H1 (cell line): ENCODE results near the gene RHEB. TPM values are rescaled to one million over a fixed set of nuclear protein-coding genes. Genes with fewer than 3 reads are reported as not detected.

Experiments
- CTCF ChIA-PET: fragments of 300-600 bp; sonication (Branson Sonifier 250); formaldehyde crosslinking; loops from one replicate; lab custom pipeline; 2021; ENCODE audit not compliant: partially characterized antibody; lab: Charles Lee
- POLR2A ChIA-PET: fragments of 300-600 bp; sonication (Branson Sonifier 250); formaldehyde crosslinking; loops from one replicate; lab custom pipeline; 2021; ENCODE audit warnings: inconsistent platforms; ENCODE audit not compliant: partially characterized antibody; lab: Charles Lee
- DNase-seq, 2 experiments: peaks; one replicate each; pipeline versions ENCODE4 v3.0.0 to v3.0.0-alpha.2; 2010 to 2022; ENCODE audit warnings: low spot score in 2 of 2, low read depth in 1 of 2, mixed read lengths in 1 of 2
- FAIRE-seq: peaks from 2 replicates; lab custom pipeline; 2011; peaks lifted over from hg19 to GRCh38; lab: Jason Lieb, UNC
- H2AFZ ChIP-seq: 2 replicates; pipeline ENCODE4 v1.8.1; 2012; ENCODE audit warnings: low read length, inconsistent platforms
- H2AK5ac ChIP-seq: 2 replicates; pipeline ENCODE4 v1.6.1; 2013; ENCODE audit warnings: low read depth, low read length
- H2BK120ac ChIP-seq: replicated peaks from 2 replicates; pipeline ENCODE3; 2013; ENCODE audit warnings: low read depth, low read length, inconsistent platforms
- H2BK12ac ChIP-seq: 2 replicates; pipeline ENCODE4 v1.6.1; 2013; ENCODE audit warnings: low read depth, low read length
- H2BK15ac ChIP-seq: 2 replicates; pipeline ENCODE4 v1.6.1; 2013; ENCODE audit warnings: low read length
- H2BK20ac ChIP-seq: 2 replicates; pipeline ENCODE4 v1.6.1; 2013; ENCODE audit warnings: low read length
- H2BK5ac ChIP-seq: 2 replicates; pipeline ENCODE4 v1.6.1; 2013; ENCODE audit warnings: low read depth, low read length
- H3K14ac ChIP-seq: 2 replicates; pipeline ENCODE4 v1.6.1; 2013; ENCODE audit warnings: inconsistent platforms; ENCODE audit not compliant: insufficient read length
- H3K18ac ChIP-seq: 2 replicates; pipeline ENCODE4 v1.6.1; 2013; ENCODE audit warnings: low read length; ENCODE audit errors: extremely low read depth
- H3K23ac ChIP-seq: 2 replicates; pipeline ENCODE4 v1.6.1; 2013; ENCODE audit warnings: inconsistent platforms; ENCODE audit not compliant: insufficient read length
- H3K23me2 ChIP-seq: 2 replicates; pipeline ENCODE4 v1.6.1; 2013; ENCODE audit warnings: low read depth, low read length
- H3K27ac ChIP-seq: 2 replicates; pipeline ENCODE4 v1.6.1; 2011; ENCODE audit warnings: low read depth, low read length, inconsistent platforms
- H3K27me3 ChIP-seq, 4 experiments: replicated peaks in 1 of 4; 1 replicate in 1 of 4; 2 replicates in 3 of 4; pipeline versions ENCODE4 v1.6.1 to v1.8.1; 2011 to 2013; ENCODE audit warnings: low read length in 3 of 4, mild to moderate bottlenecking in 3 of 4, inconsistent platforms in 2 of 4, mixed read lengths in 2 of 4, moderate library complexity in 1 of 4; ENCODE audit not compliant: control insufficient read depth in 3 of 4, insufficient read depth in 3 of 4; ENCODE audit errors: extremely low read depth in 1 of 4
- H3K36me3 ChIP-seq, 4 experiments: 2 replicates each; pipeline versions ENCODE4 v1.6.1 to v1.8.1; 2011 to 2013; ENCODE audit warnings: mild to moderate bottlenecking in 4 of 4, low read length in 3 of 4, moderate library complexity in 2 of 4, control low read depth in 1 of 4, inconsistent platforms in 1 of 4; ENCODE audit not compliant: insufficient read depth in 4 of 4, control insufficient read depth in 2 of 4
- H3K4ac ChIP-seq: replicated peaks from 2 replicates; pipeline ENCODE3; 2013; ENCODE audit warnings: low read length, low read depth, mixed read lengths, inconsistent platforms; ENCODE audit not compliant: insufficient read length
- H3K4me1 ChIP-seq, 4 experiments: replicated peaks in 1 of 4; 1 replicate in 1 of 4; 2 replicates in 3 of 4; pipeline versions ENCODE4 v1.6.1 to v1.8.1; 2011 to 2013; ENCODE audit warnings: low read length in 3 of 4, inconsistent platforms in 2 of 4, mixed read lengths in 1 of 4; ENCODE audit not compliant: insufficient read depth in 4 of 4, control insufficient read depth in 3 of 4
- H3K4me2 ChIP-seq, 2 experiments: 2 replicates each; pipeline versions ENCODE4 v1.6.1 to v1.8.1; 2011 to 2013; ENCODE audit warnings: low read depth in 2 of 2, low read length in 2 of 2, control low read depth in 1 of 2, inconsistent platforms in 1 of 2, mild to moderate bottlenecking in 1 of 2; ENCODE audit not compliant: insufficient read depth in 1 of 2
- H3K4me3 ChIP-seq, 4 experiments: fragments of 200-600, 300-600 bp in 1 of 4; sonication (generic), shearing (Covaris generic), sonication (Bioruptor Twin) in 1 of 4; 2 replicates each; pipeline versions ENCODE4 v1.5.1 to v1.8.1; 2011 to 2016; ENCODE audit warnings: low read length in 4 of 4, low read depth in 3 of 4, control low read depth in 2 of 4, inconsistent platforms in 2 of 4, mild to moderate bottlenecking in 2 of 4, mixed read lengths in 1 of 4, moderate library complexity in 1 of 4; ENCODE audit not compliant: insufficient read depth in 2 of 4; ENCODE audit errors: extremely low read depth in 1 of 4
- H3K56ac ChIP-seq: replicated peaks from 2 replicates; pipeline ENCODE3; 2013; ENCODE audit warnings: low read depth, mild to moderate bottlenecking, mixed read lengths, low read length, inconsistent platforms; ENCODE audit not compliant: insufficient read length
- H3K79me1 ChIP-seq: 2 replicates; pipeline ENCODE4 v1.6.1; 2013; ENCODE audit warnings: low read depth, low read length, control low read depth
- H3K79me2 ChIP-seq, 2 experiments: 2 replicates each; pipeline versions ENCODE4 v1.6.1 to v1.8.1; 2012 to 2013; ENCODE audit warnings: low read length in 2 of 2, mild to moderate bottlenecking in 2 of 2, inconsistent platforms in 1 of 2; ENCODE audit not compliant: insufficient read depth in 2 of 2, control insufficient read depth in 1 of 2
- H3K9ac ChIP-seq, 4 experiments: replicated peaks in 1 of 4; 1 replicate in 1 of 4; 2 replicates in 3 of 4; pipeline versions ENCODE4 v1.6.1 to v1.8.1; 2011 to 2013; ENCODE audit warnings: low read depth in 3 of 4, low read length in 3 of 4, control low read depth in 2 of 4, mild to moderate bottlenecking in 2 of 4, moderate library complexity in 2 of 4, inconsistent platforms in 1 of 4; ENCODE audit errors: extremely low read depth in 1 of 4
- H3K9me3 ChIP-seq, 2 experiments: 2 replicates each; pipeline versions ENCODE4 v1.6.1 to v1.8.1; 2012 to 2013; ENCODE audit warnings: mild to moderate bottlenecking in 2 of 2, moderate library complexity in 2 of 2, control low read depth in 1 of 2, inconsistent platforms in 1 of 2, low read depth in 1 of 2, low read length in 1 of 2, mixed read lengths in 1 of 2; ENCODE audit not compliant: insufficient read depth in 2 of 2
- H4K20me1 ChIP-seq, 2 experiments: replicated peaks in 1 of 2; 2 replicates each; pipeline versions ENCODE3 to v1.8.1; 2011 to 2013; ENCODE audit warnings: inconsistent platforms in 2 of 2, low read length in 2 of 2, mild to moderate bottlenecking in 1 of 2; ENCODE audit not compliant: insufficient read depth in 2 of 2, control insufficient read depth in 1 of 2
- H4K5ac ChIP-seq: 2 replicates; pipeline ENCODE4 v1.6.1; 2013; ENCODE audit warnings: low read length, low read depth, mixed read lengths, inconsistent platforms; ENCODE audit not compliant: insufficient read length
- H4K8ac ChIP-seq: 2 replicates; pipeline ENCODE4 v1.8.0; 2013; ENCODE audit warnings: mild to moderate bottlenecking, moderate library complexity, low read length, inconsistent platforms; ENCODE audit not compliant: insufficient read depth; ENCODE audit errors: extremely low read depth
- H4K91ac ChIP-seq: replicated peaks from 2 replicates; pipeline ENCODE3; 2013; ENCODE audit warnings: low read length, mixed read lengths, inconsistent platforms; ENCODE audit not compliant: insufficient read length
- CREB1 ChIP-seq: IDR thresholded peaks from 2 replicates; pipeline ENCODE4 v1.6.1; 2012; ENCODE audit warnings: inconsistent platforms
- EGR1 ChIP-seq: IDR thresholded peaks from 2 replicates; pipeline ENCODE4 v1.6.1; 2011; ENCODE audit warnings: low read depth, low read length, borderline replicate concordance
- POU5F1 ChIP-seq: IDR thresholded peaks from 2 replicates; pipeline ENCODE4 v1.6.1; 2011; ENCODE audit warnings: low read depth, mild to moderate bottlenecking, low read length, moderate library complexity
- SAP30 ChIP-seq: fragments of 300-600 bp; sonication (generic); IDR thresholded peaks from 2 replicates; pipeline ENCODE4 v1.7.1; 2012; ENCODE audit warnings: low read length, moderate library complexity, mild to moderate bottlenecking, inconsistent platforms; ENCODE audit not compliant: insufficient read depth, insufficient replicate concordance
- SP1 ChIP-seq: IDR thresholded peaks from 2 replicates; pipeline ENCODE4 v1.6.1; 2011; ENCODE audit warnings: low read depth, low read length
- SUZ12 ChIP-seq: fragments of 200-600 bp; sonication (generic); IDR thresholded peaks from 2 replicates; pipeline ENCODE4 v1.6.1; 2012; ENCODE audit warnings: mild to moderate bottlenecking, inconsistent platforms, low read length, moderate library complexity, mixed read lengths
- TBP ChIP-seq: IDR thresholded peaks from 2 replicates; pipeline ENCODE4 v1.6.1; 2011; ENCODE audit warnings: low read depth, low read length, improper control_type of control experiment
- WGBS, 2 experiments: shearing (Covaris generic) in 1 of 2; methylation state at CpG; one replicate each; pipeline versions ENCODE4 v1.1.6 to v1.1.7; 2013 to 2015; ENCODE audit warnings: low lambda C conversion rate in 2 of 2, mixed read lengths in 2 of 2, inconsistent platforms in 1 of 2, low coverage in 1 of 2, missing lambda C conversion rate in 1 of 2; ENCODE audit not compliant: insufficient replicate concordance in 2 of 2, insufficient coverage in 1 of 2, insufficient read length in 1 of 2; ENCODE audit errors: extremely low coverage in 1 of 2, missing lambda C conversion rate in 1 of 2; 5-methylcytosine and 5-hydroxymethylcytosine counted together
- polyA plus RNA-seq, 7 experiments: library from polyadenylated mRNA; depleted of rRNA in 3 of 7; stranded (reverse) in 5 of 7; unstranded in 2 of 7; fragments of >200 nt in 5 of 7; fragments of 200-250 nt in 2 of 7; gene quantifications; 1 replicate in 5 of 7; 2 replicates in 1 of 7; 4 replicates in 1 of 7; pipeline versions ENCODE4 v1.2.1 to v1.2.3, GENCODE V29; 2011 to 2013; ENCODE audit warnings: missing spikeins in 2 of 7, mixed read lengths in 2 of 7
- total RNA-seq: library from RNA; stranded (reverse); fragmentation: NEBNext Ultra II Directional; extraction: Animal tissue kit (Norgen Biotek cat#: 25700); gene quantifications from 2 replicates; pipeline ENCODE4 v1.2.1, GENCODE V29; 2021
- TF ChIP-seq, protein P1 (sequence below): IDR thresholded peaks from 2 replicates; pipeline ENCODE4 v1.6.1; 2012; ENCODE audit warnings: inconsistent platforms

Gene RHEB
- total and polyA plus RNA-seq, 2 of the 8 experiments (the other 6 are each of a cell fraction or from before 2014, with no cell fraction given), result 60.8 to 132 TPM

- Histone ChIP-seq H3K9me3 (no peaks in the 10 kb centered on the region), H2BK12ac (no peak overlapping the region), H2BK120ac (no peak overlapping the region), H3K18ac (no peak overlapping the region), H3K4me1 (peaks cover 0 to 17% (median 6%) of the 10 kb centered on the region in 4 experiments; a peak in 6 of 7 replicates), H3K27me3 (peaks cover 0 to 7% (median 6%) of the 10 kb centered on the region in 4 experiments; a peak in 4 of 7 replicates), H4K8ac (no peak overlapping the region), H3K79me1 (no peaks in the 10 kb centered on the region; the same call in 1 of the 2 replicates), H2AK5ac (no peak overlapping the region), H2BK5ac (no peak overlapping the region), H3K56ac (no peak overlapping the region), H3K36me3 (no peaks in the 10 kb centered on the region), H2AFZ (no peak overlapping the region), H3K14ac (no peak overlapping the region), H3K9ac (no peak overlapping the region), H3K79me2 (no peaks in the 10 kb centered on the region), H2BK15ac (no peak overlapping the region), H2BK20ac (no peak overlapping the region), H3K23me2 (peaks cover 8% of the 10 kb centered on the region; the same call in 1 of the 2 replicates), H4K5ac (no peak overlapping the region), H4K20me1 (no peaks in the 10 kb centered on the region), H3K4ac (no peak overlapping the region), H3K4me3 (no peak overlapping the region), H3K23ac (no peak overlapping the region), H4K91ac (no peak overlapping the region), H3K27ac (no peak overlapping the region), H3K4me2 (no peak overlapping the region)
- 87% methylated on average over 13 of the region's 13 CpGs; no CpG with 5 or more reads in 1 of the 2 experiments for WGBS, 2 experiments
- ChIA-PET CTCF (interaction anchor here (0.5 to 4.2 kb wide), 12 partner anchors 9 to 1081 kb away, joined by 3 to 24 read pairs (median 4); no protein-coding TSS in a partner anchor), POLR2A (interaction anchor here (1.4 kb wide), 1 partner anchor 24 kb away, joined by 4 read pairs; no protein-coding TSS in a partner anchor)
- TF ChIP-seq SAP30, result no peak
- TF ChIP-seq TBP, result no peak
- no peak for TF ChIP-seq SP1
- TF ChIP-seq, protein P1, sequence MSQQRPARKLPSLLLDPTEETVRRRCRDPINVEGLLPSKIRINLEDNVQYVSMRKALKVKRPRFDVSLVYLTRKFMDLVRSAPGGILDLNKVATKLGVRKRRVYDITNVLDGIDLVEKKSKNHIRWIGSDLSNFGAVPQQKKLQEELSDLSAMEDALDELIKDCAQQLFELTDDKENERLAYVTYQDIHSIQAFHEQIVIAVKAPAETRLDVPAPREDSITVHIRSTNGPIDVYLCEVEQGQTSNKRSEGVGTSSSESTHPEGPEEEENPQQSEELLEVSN, result no peak
- TF ChIP-seq CREB1, result no peak
- TF ChIP-seq EGR1, result no peak
- no peak for TF ChIP-seq SUZ12
- TF ChIP-seq POU5F1, result no peak
- DNase-seq (no peak), FAIRE-seq (no peak)
Observed at GRCh38 chr7:151437159-151437553, 82.5 kb downstream of the RHEB start.
